IMR-90 (cell line): Measurements from ENCODE around the gene FOXC1. TPM values are rescaled to one million over a fixed set of nuclear protein-coding genes. Genes with fewer than 3 reads are reported as not detected.

Experiments
- ATAC-seq: fragments of 200-7000 bp; cut with Tn5 transposase; 2 replicates; pipeline ENCODE4 v1.9.1; 2020; ENCODE audit warnings: low read depth, mild to moderate bottlenecking, moderate library complexity
- BruUV-seq: library from RNA; stranded (reverse); fragments of 400-500 nt; replicated peaks from 2 replicates; lab custom pipeline; 2021; lab: Mats Ljungman, UMichigan
- CTCF ChIA-PET: fragments of 300-600 bp; formaldehyde crosslinking; extraction: SDS; loops from one replicate; lab custom pipeline; 2021; ENCODE audit warnings: antibody characterized with exemption; lab: Yijun Ruan, JAX
- POLR2A ChIA-PET: fragments of 300-600 bp; sonication (Branson Sonifier 250); formaldehyde crosslinking; loops from one replicate; lab custom pipeline; 2022; ENCODE audit warnings: antibody characterized with exemption; ENCODE audit not compliant: unreplicated experiment; lab: Charles Lee
- DNase-seq: peaks from one replicate; pipeline ENCODE4 v3.0.0; 2013
- H2AFZ ChIP-seq: replicated peaks from 2 replicates; pipeline ENCODE3; 2013; ENCODE audit warnings: low read length, mild to moderate bottlenecking; ENCODE audit not compliant: poor library complexity
- H2AK5ac ChIP-seq: 2 replicates; pipeline ENCODE4 v1.6.1; 2013; ENCODE audit warnings: low read depth, low read length, inconsistent platforms
- H2AK9ac ChIP-seq: replicated peaks from 2 replicates; pipeline ENCODE3; 2013; ENCODE audit warnings: mild to moderate bottlenecking, low read depth, low read length, moderate library complexity; ENCODE audit not compliant: poor library complexity
- H2BK120ac ChIP-seq: 2 replicates; pipeline ENCODE4 v1.6.1; 2013; ENCODE audit warnings: low read depth, low read length, inconsistent platforms
- H2BK15ac ChIP-seq: 3 replicates; pipeline ENCODE4 v1.6.1; 2013; ENCODE audit warnings: low read depth, low read length, inconsistent platforms
- H2BK20ac ChIP-seq: 2 replicates; pipeline ENCODE4 v1.6.1; 2013; ENCODE audit warnings: low read depth, mild to moderate bottlenecking, inconsistent platforms, low read length, moderate library complexity
- H2BK5ac ChIP-seq: 2 replicates; pipeline ENCODE4 v1.6.1; 2013; ENCODE audit warnings: mild to moderate bottlenecking, low read depth, low read length, inconsistent platforms; ENCODE audit not compliant: poor library complexity, severe bottlenecking
- H3K14ac ChIP-seq: replicated peaks from 2 replicates; pipeline ENCODE4 v1.6.1; 2013; ENCODE audit warnings: low read depth, low read length, inconsistent platforms
- H3K18ac ChIP-seq: 2 replicates; pipeline ENCODE4 v1.6.1; 2013; ENCODE audit warnings: low read depth, low read length, control low read depth
- H3K23ac ChIP-seq: 2 replicates; pipeline ENCODE4 v1.6.1; 2013; ENCODE audit warnings: low read depth, low read length, inconsistent platforms
- H3K27ac ChIP-seq: 2 replicates; pipeline ENCODE4 v1.5.1; 2013; ENCODE audit warnings: mild to moderate bottlenecking, control low read depth, low read length; ENCODE audit not compliant: insufficient read depth
- H3K27me3 ChIP-seq: 2 replicates; pipeline ENCODE4 v1.6.1; 2013; ENCODE audit warnings: low read length; ENCODE audit not compliant: control insufficient read depth, insufficient read depth
- H3K36me3 ChIP-seq: 2 replicates; pipeline ENCODE4 v1.6.1; 2013; ENCODE audit warnings: low read length, mixed read lengths; ENCODE audit not compliant: control insufficient read depth, insufficient read depth
- H3K4ac ChIP-seq: 2 replicates; pipeline ENCODE4 v1.6.1; 2013; ENCODE audit warnings: low read depth, low read length, inconsistent platforms
- H3K4me1 ChIP-seq: 2 replicates; pipeline ENCODE4 v1.6.1; 2013; ENCODE audit warnings: low read length, mixed read lengths; ENCODE audit not compliant: control insufficient read depth, insufficient read depth
- H3K4me2 ChIP-seq: 2 replicates; pipeline ENCODE4 v1.6.1; 2013; ENCODE audit warnings: low read depth, mild to moderate bottlenecking, control low read depth, low read length, moderate library complexity
- H3K4me3 ChIP-seq: 2 replicates; pipeline ENCODE4 v1.5.1; 2013; ENCODE audit warnings: low read depth, mild to moderate bottlenecking, control low read depth, low read length, moderate library complexity; ENCODE audit not compliant: insufficient read depth
- H3K56ac ChIP-seq: 2 replicates; pipeline ENCODE4 v1.6.1; 2013; ENCODE audit warnings: low read length, inconsistent platforms; ENCODE audit not compliant: insufficient read depth; ENCODE audit errors: extremely low read depth
- H3K79me1 ChIP-seq, 2 experiments: 2 replicates each; pipeline ENCODE4 v1.6.1; 2013; ENCODE audit warnings: low read length in 2 of 2, inconsistent platforms in 1 of 2, low read depth in 1 of 2
- H3K9ac ChIP-seq: 2 replicates; pipeline ENCODE4 v1.6.1; 2013; ENCODE audit warnings: low read depth, low read length, control low read depth
- H3K9me1 ChIP-seq: 2 replicates; pipeline ENCODE4 v1.6.1; 2013; ENCODE audit warnings: low read length, inconsistent platforms; ENCODE audit not compliant: insufficient read depth
- H3K9me3 ChIP-seq: 2 replicates; pipeline ENCODE4 v1.6.1; 2013; ENCODE audit warnings: low read length; ENCODE audit not compliant: control insufficient read depth, insufficient read depth
- H4K20me1 ChIP-seq: 2 replicates; pipeline ENCODE4 v1.6.1; 2013; ENCODE audit warnings: low read length, inconsistent platforms; ENCODE audit not compliant: insufficient read depth
- H4K5ac ChIP-seq: 2 replicates; pipeline ENCODE4 v1.6.1; 2013; ENCODE audit warnings: mild to moderate bottlenecking, low read depth, low read length, control low read depth
- H4K8ac ChIP-seq, 2 experiments: 2 replicates each; pipeline ENCODE4 v1.6.1; 2013; ENCODE audit warnings: low read depth in 2 of 2, low read length in 2 of 2, control low read depth in 1 of 2, inconsistent platforms in 1 of 2
- H4K91ac ChIP-seq: 2 replicates; pipeline ENCODE4 v1.6.1; 2013; ENCODE audit warnings: low read depth, low read length, inconsistent platforms; ENCODE audit not compliant: insufficient read depth
- CHD1 ChIP-seq: IDR thresholded peaks from 2 replicates; pipeline ENCODE4 v1.6.1; 2012; ENCODE audit warnings: low read depth, low read length, improper control_type of control experiment
- FOS ChIP-seq: fragments of 150-350 bp; IDR thresholded peaks from 2 replicates; pipeline ENCODE4 v1.6.1; 2016; ENCODE audit warnings: low read depth, low read length
- NFE2L2 ChIP-seq: fragments of 150-350 bp; IDR thresholded peaks from 2 replicates; pipeline ENCODE4 v1.6.1; 2016; ENCODE audit warnings: low read depth, mild to moderate bottlenecking, low read length
- POLR2A ChIP-seq: IDR thresholded peaks from 2 replicates; pipeline ENCODE4 v1.6.1; 2012; ENCODE audit warnings: mild to moderate bottlenecking, low read depth, low read length
- WGBS, 2 experiments: methylation state at CpG; one replicate each; pipeline versions ENCODE4 v1.1.5 to v1.1.7; 2013; ENCODE audit warnings: missing lambda C conversion rate in 2 of 2; ENCODE audit not compliant: insufficient read length in 1 of 2; ENCODE audit errors: extremely low coverage in 2 of 2; 5-methylcytosine and 5-hydroxymethylcytosine counted together
- dilution Hi-C: fragments of 300-500 bp; cut with HindIII; formaldehyde crosslinking; loops from one replicate; pipeline ENCODE4 v1.14.3; 2018; ENCODE audit warnings: low sequenced_read_pairs; ENCODE audit not compliant: unreplicated experiment
- in situ Hi-C: fragments of 300-500 bp; cut with MboI; formaldehyde crosslinking; loops from 3 replicates; pipeline ENCODE4 v1.14.3; 2019; ENCODE audit warnings: low sequenced_read_pairs, inconsistent platforms, mixed read lengths
- intact Hi-C: fragments of 100-400 bp; cut with micrococcal nuclease; formaldehyde crosslinking; loops from 2 replicates; pipeline ENCODE4 v1.10.0; 2022
- polyA plus RNA-seq, 3 experiments: library from polyadenylated mRNA; depleted of rRNA; stranded (reverse); fragments of >200 nt; gene quantifications; 2 replicates each; pipeline ENCODE4 v1.2.3, GENCODE V29; 2012; ENCODE audit warnings: low replicate concordance in 1 of 3
- total RNA-seq: library from RNA; depleted of rRNA; stranded (reverse); fragments of >200 nt; gene quantifications from 2 replicates; pipeline ENCODE4 v1.2.3, GENCODE V29; 2012
- TF ChIP-seq, protein P1 (sequence below): conservative IDR thresholded peaks from 2 replicates; pipeline ENCODE4 v1.5.1; 2012; ENCODE audit warnings: mild to moderate bottlenecking, low read depth, low read length, improper control_type of control experiment

Gene FOXC1
- total and polyA plus RNA-seq, 2 of the 4 experiments (the other 2 are of a cell fraction) = 1.3 to 4.0 TPM

DNA sequence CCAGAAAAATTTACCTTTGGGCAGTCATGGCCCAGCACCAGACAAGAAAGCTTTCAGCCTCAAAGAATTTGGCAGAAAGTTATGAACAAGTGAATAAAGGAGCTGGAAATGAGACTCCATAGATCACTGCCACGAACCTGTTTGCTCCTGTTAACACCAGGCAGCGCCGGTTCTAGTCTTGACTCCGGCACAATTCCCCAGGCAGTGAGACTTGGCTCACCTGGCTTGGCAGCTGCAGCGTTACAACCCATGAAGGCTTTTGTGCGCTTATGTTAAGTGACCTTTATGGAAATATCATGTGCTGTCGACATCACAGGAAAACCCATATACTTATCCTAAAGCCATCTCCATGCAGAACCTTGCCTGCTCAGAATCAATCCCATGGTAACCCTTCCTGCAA, 22.2 kb upstream of the FOXC1 start:
- Histone ChIP-seq H3K18ac (no peak overlapping the region), H2BK15ac (no peak overlapping the region), H3K4me1 (no peaks in the 10 kb centered on the region), H2BK5ac (no peak overlapping the region), H2BK20ac (no peak overlapping the region), H4K8ac (no peak overlapping the region), H3K4me3 (no peak overlapping the region), H3K4ac (no peak overlapping the region), H3K14ac (no peak overlapping the region), H3K23ac (no peak overlapping the region), H4K20me1 (no peaks in the 10 kb centered on the region), H3K79me1 (no peaks in the 10 kb centered on the region), H3K4me2 (no peak overlapping the region), H3K9ac (no peak overlapping the region), H2AK9ac (no peak overlapping the region), H3K27me3 (peaks cover 32% of the 10 kb centered on the region), H3K56ac (no peak overlapping the region), H3K9me1 (no peaks in the 10 kb centered on the region), H2AFZ (no peak overlapping the region), H2BK120ac (no peak overlapping the region), H3K36me3 (no peaks in the 10 kb centered on the region), H3K27ac (no peak overlapping the region), H4K91ac (no peak overlapping the region), H2AK5ac (no peak overlapping the region), H3K9me3 (peaks cover 8% of the 10 kb centered on the region), H4K5ac (no peak overlapping the region)
- WGBS, 2 experiments = no CpG with 5 or more reads among the region's 7 CpGs
- in situ Hi-C loops (no loop called here), intact Hi-C loops (no loop called here), dilution Hi-C loops (no loop called here)
- POLR2A ChIA-PET = no interaction called here
- DNase-seq (no peak), ATAC-seq (no peak)
- CTCF ChIA-PET = no interaction called here
- TF ChIP-seq POLR2A (no peak), FOS (no peak), CHD1 (no peak), NFE2L2 (no peak)
- TF ChIP-seq, protein P1, sequence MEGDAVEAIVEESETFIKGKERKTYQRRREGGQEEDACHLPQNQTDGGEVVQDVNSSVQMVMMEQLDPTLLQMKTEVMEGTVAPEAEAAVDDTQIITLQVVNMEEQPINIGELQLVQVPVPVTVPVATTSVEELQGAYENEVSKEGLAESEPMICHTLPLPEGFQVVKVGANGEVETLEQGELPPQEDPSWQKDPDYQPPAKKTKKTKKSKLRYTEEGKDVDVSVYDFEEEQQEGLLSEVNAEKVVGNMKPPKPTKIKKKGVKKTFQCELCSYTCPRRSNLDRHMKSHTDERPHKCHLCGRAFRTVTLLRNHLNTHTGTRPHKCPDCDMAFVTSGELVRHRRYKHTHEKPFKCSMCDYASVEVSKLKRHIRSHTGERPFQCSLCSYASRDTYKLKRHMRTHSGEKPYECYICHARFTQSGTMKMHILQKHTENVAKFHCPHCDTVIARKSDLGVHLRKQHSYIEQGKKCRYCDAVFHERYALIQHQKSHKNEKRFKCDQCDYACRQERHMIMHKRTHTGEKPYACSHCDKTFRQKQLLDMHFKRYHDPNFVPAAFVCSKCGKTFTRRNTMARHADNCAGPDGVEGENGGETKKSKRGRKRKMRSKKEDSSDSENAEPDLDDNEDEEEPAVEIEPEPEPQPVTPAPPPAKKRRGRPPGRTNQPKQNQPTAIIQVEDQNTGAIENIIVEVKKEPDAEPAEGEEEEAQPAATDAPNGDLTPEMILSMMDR = no peak
- no TSS peak for BruUV-seq
